PC-3 (cell line): ENCODE data around the gene AP1S1. TPM values are rescaled to one million over a fixed set of nuclear protein-coding genes. Genes with fewer than 3 reads are reported as not detected.
A peak's percentile ranks its signal among the peaks of the same experiment; 100 is the strongest.

Source experiments
- ATAC-seq: fragments of 200-7000 bp; cut with Tn5 transposase; 2 replicates; pipeline ENCODE4 v1.9.1; 2020; ENCODE audit warnings: mild to moderate bottlenecking, moderate library complexity
- BruUV-seq: library from RNA; stranded (reverse); fragments of 400-500 nt; replicated peaks from 2 replicates; lab custom pipeline; 2021; lab: Mats Ljungman, UMichigan
- CTCF ChIA-PET: fragments of 300-600 bp; sonication (Branson Sonifier 250); formaldehyde crosslinking; loops from one replicate; lab custom pipeline; 2022; ENCODE audit warnings: antibody characterized with exemption; lab: Charles Lee
- POLR2A ChIA-PET: fragments of 300-600 bp; sonication (Branson Sonifier 250); formaldehyde crosslinking; loops from one replicate; lab custom pipeline; 2022; ENCODE audit warnings: antibody characterized with exemption; ENCODE audit not compliant: unreplicated experiment; lab: Charles Lee
- DNase-seq: peaks from one replicate; pipeline ENCODE4 v3.0.0-alpha.2; 2015
- H2AFZ ChIP-seq: fragments of 300-600 bp; sonication (generic); 2 replicates; pipeline ENCODE4 v1.6.0; 2016; ENCODE audit warnings: antibody characterized with exemption, low read length
- H3F3A ChIP-seq: fragments of 300-600 bp; sonication (generic); one replicate; pipeline ENCODE4 v1.6.0; 2017; ENCODE audit warnings: antibody characterized with exemption, low read length, control low read depth, mild to moderate bottlenecking; ENCODE audit not compliant: unreplicated experiment
- H3K27ac ChIP-seq: fragments of 300-600 bp; sonication (generic); 2 replicates; pipeline ENCODE4 v1.5.1; 2016; ENCODE audit warnings: mild to moderate bottlenecking, low read length
- H3K27me3 ChIP-seq: fragments of 300-600 bp; sonication (generic); 2 replicates; pipeline ENCODE4 v1.6.1; 2016; ENCODE audit warnings: low read length, mixed read lengths
- H3K36me3 ChIP-seq: fragments of 300-600 bp; sonication (generic); 2 replicates; pipeline ENCODE4 v1.6.1; 2016; ENCODE audit warnings: low read depth, mixed run types, low read length, mixed read lengths
- H3K4me1 ChIP-seq: fragments of 300-600 bp; sonication (generic); 2 replicates; pipeline ENCODE4 v1.5.1; 2016; ENCODE audit warnings: low read length; ENCODE audit not compliant: insufficient read depth
- H3K4me2 ChIP-seq: fragments of 300-600 bp; sonication (generic); 2 replicates; pipeline ENCODE4 v1.6.0; 2016; ENCODE audit warnings: low read length
- H3K4me3 ChIP-seq: fragments of 300-600 bp; sonication (generic); 2 replicates; pipeline ENCODE4 v1.5.1; 2016; ENCODE audit warnings: mild to moderate bottlenecking, low read length, mixed read lengths
- H3K79me2 ChIP-seq: fragments of 300-600 bp; sonication (generic); 2 replicates; pipeline ENCODE4 v1.6.1; 2017; ENCODE audit warnings: low read length, mixed read lengths
- H3K9ac ChIP-seq: fragments of 300-600 bp; sonication (generic); 2 replicates; pipeline ENCODE4 v1.6.0; 2016; ENCODE audit warnings: mild to moderate bottlenecking, low read length
- H3K9me2 ChIP-seq: fragments of 300-600 bp; sonication (generic); replicated peaks from 2 replicates; pipeline ENCODE4 v1.6.1; 2016; ENCODE audit warnings: mixed run types, low read length, mixed read lengths
- H3K9me3 ChIP-seq: fragments of 300-600 bp; sonication (generic); 2 replicates; pipeline ENCODE4 v1.6.1; 2016; ENCODE audit warnings: low read length, mixed read lengths
- H4K20me1 ChIP-seq: fragments of 300-600 bp; sonication (generic); 2 replicates; pipeline ENCODE4 v1.6.1; 2016; ENCODE audit warnings: low read length, mixed read lengths
- EZH2 ChIP-seq: fragments of 300-600 bp; sonication (generic); IDR thresholded peaks from one replicate; pipeline ENCODE4 v1.6.1; 2017; ENCODE audit warnings: antibody characterized with exemption, mild to moderate bottlenecking, low read length; ENCODE audit not compliant: unreplicated experiment
- EZH2phosphoT487 ChIP-seq: fragments of 300-600 bp; sonication (generic); IDR thresholded peaks from 2 replicates; pipeline ENCODE4 v1.6.1; 2018; ENCODE audit warnings: mild to moderate bottlenecking, antibody characterized with exemption, low read length, borderline replicate concordance
- intact Hi-C: fragments of 100-400 bp; cut with micrococcal nuclease; formaldehyde crosslinking; loops from 2 replicates; pipeline ENCODE4 v1.9.0; 2023
- total RNA-seq: library from RNA; depleted of rRNA; stranded (reverse); fragments of >200 nt; gene quantifications from 2 replicates; pipeline ENCODE4 v1.2.3, GENCODE V29; 2014
- TF ChIP-seq, protein P1 (sequence below): fragments of 300-600 bp; sonication (generic); conservative IDR thresholded peaks from 2 replicates; pipeline ENCODE4 v1.5.1; 2017; ENCODE audit warnings: antibody characterized with exemption, low read depth, mild to moderate bottlenecking, low read length

AP1S1 gene
- total RNA-seq, 1 experiment from 2014 or later = 190 TPM

GRCh38 chr7:101164071-101164840 is 10.0 kb downstream of the AP1S1 start:
- H3K4me3 ChIP-seq = peak overlapping the region; percentile 67
- CTCF ChIA-PET = interaction anchor here (2.0 kb wide), 1 partner anchor 20 kb away, joined by 9 read pairs; no protein-coding TSS in a partner anchor
- ATAC-seq = peak; percentile 18
- peak overlapping the region; percentile 90 for H3K4me2 ChIP-seq
- no peak overlapping the region for H3K27ac ChIP-seq
- no peaks in the 10 kb centered on the region for H3F3A ChIP-seq
- POLR2A ChIA-PET = no interaction called here
- peaks cover 2% of the 10 kb centered on the region; the same call in 1 of the 2 replicates for H3K36me3 ChIP-seq
- peaks cover 61% of the 10 kb centered on the region for H3K4me1 ChIP-seq
- no peak overlapping the region; the same call in 1 of the 2 replicates for H2AFZ ChIP-seq
- no peaks in the 10 kb centered on the region for H3K79me2 ChIP-seq
- no TSS peak for BruUV-seq
- no peak overlapping the region for H3K9ac ChIP-seq
- TF ChIP-seq, protein P1, sequence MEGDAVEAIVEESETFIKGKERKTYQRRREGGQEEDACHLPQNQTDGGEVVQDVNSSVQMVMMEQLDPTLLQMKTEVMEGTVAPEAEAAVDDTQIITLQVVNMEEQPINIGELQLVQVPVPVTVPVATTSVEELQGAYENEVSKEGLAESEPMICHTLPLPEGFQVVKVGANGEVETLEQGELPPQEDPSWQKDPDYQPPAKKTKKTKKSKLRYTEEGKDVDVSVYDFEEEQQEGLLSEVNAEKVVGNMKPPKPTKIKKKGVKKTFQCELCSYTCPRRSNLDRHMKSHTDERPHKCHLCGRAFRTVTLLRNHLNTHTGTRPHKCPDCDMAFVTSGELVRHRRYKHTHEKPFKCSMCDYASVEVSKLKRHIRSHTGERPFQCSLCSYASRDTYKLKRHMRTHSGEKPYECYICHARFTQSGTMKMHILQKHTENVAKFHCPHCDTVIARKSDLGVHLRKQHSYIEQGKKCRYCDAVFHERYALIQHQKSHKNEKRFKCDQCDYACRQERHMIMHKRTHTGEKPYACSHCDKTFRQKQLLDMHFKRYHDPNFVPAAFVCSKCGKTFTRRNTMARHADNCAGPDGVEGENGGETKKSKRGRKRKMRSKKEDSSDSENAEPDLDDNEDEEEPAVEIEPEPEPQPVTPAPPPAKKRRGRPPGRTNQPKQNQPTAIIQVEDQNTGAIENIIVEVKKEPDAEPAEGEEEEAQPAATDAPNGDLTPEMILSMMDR = no peak
- no peak for TF ChIP-seq EZH2phosphoT487
- TF ChIP-seq EZH2 = no peak
- peak; percentile 56 for DNase-seq
- intact Hi-C loops = no loop called here
- H4K20me1 ChIP-seq = no peaks in the 10 kb centered on the region
- peaks cover 28% of the 10 kb centered on the region for H3K27me3 ChIP-seq
- no peaks in the 10 kb centered on the region for H3K9me3 ChIP-seq
- H3K9me2 ChIP-seq = no peaks in the 10 kb centered on the region

DNA sequence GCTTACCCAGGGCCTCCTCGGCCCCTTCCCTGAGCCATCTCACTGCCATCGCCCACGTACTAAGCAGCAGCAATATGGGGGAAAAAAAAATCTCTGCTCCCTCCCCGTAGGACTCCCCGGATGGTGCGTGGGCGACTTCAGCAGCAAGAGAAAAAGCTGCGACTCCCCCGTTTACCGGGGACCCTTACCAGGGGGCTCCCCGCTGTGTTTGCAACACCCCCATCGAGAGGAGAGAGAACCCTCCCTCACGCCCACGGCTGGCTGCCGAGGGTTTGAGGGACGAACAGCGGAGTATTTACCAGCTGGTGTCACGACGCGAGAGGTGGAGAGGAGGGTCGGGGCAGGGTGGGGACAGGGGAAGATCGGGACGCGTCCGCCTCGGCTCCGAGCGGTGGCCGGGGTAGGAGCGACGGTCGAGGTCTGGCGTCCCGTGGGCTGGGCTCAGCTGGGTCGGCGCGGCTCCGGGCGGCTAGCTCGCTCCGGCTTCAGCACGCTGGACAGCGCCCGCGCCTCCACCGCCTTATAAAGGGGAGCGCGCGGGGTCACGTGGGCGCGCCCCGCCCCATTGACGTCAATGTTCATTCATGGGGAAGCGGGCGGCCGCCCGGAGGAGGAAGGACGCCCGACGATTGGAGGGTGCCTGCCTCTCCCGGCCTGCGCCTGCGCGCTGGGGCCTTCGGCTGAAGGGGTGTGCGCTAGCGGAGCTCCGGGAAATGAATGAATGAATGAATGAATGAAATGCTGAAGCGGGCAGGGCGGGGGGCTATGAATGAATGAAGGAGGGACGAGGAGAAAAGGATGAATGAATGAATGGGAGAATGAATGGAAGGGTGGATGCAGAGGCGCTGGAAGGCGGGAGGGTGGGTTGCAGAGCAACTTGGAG is 11.0 kb downstream of the AP1S1 start, which contains the start of gene VGF:
TSS of gene VGF (minus strand) at position 495 of the 883 bp plus-strand sequence. CDS start 726 bp downstream, outside the sequence.
- CTCF ChIA-PET = interaction anchor here (0.7 kb wide), 1 partner anchor 126 kb away, joined by 5 read pairs; no protein-coding TSS in a partner anchor
- Histone ChIP-seq H3K27me3 (peaks cover 33% of the 10 kb centered on the region), H4K20me1 (no peaks in the 10 kb centered on the region), H3K4me1 (peaks cover 56% of the 10 kb centered on the region), H3K9ac (no peak within 1 kb of the TSS), H3K4me3 (peak within 1 kb of the TSS; percentile 67; the same call in 1 of the 2 replicates), H3K36me3 (no peaks in the 10 kb centered on the region), H2AFZ (no peak within 1 kb of the TSS), H3K4me2 (peak within 1 kb of the TSS; percentile 90), H3K27ac (no peak within 1 kb of the TSS), H3K9me3 (no peaks in the 10 kb centered on the region), H3F3A (no peaks in the 10 kb centered on the region), H3K9me2 (no peaks in the 10 kb centered on the region), H3K79me2 (no peaks in the 10 kb centered on the region)
- DNase-seq (peak; percentile 89), ATAC-seq (peak; percentile 24)
- intact Hi-C loops = no loop called here
- POLR2A ChIA-PET = interaction anchor here (0.7 kb wide), 1 partner anchor 35 kb away, joined by 6 read pairs; no protein-coding TSS in a partner anchor
- BruUV-seq = no TSS peak
- TF ChIP-seq, protein P1 = no peak
- TF ChIP-seq EZH2phosphoT487 (no peak), EZH2 (no peak)
